ENCODE measurements around the gene HS6ST2.

The HS6ST2 gene

DNA sequence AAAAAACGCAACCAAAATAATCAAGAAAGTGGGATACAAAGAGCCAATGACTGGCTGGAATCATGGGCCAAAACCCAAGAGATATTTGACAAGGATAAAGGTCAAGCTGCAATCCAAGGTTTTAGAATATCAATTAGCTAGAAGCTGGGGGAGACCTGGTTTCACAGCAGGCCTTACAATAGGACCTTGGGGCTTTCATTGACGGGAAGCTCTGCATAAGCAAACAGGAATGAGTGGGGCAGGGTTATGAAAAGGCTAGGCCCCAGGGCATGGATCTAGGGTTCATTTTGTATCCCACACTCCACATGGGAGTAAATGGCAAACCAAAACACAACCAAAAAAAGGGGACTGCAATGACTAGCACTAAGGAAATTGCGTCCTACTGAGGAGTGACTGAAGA, 215.3 kb downstream of the HS6ST2 start:
- no peak overlapping the region for H3K4me3 ChIP-seq (ENCODE audit: low read depth, low read length, poor library complexity, severe bottlenecking)
- TF ChIP-seq, protein P1, sequence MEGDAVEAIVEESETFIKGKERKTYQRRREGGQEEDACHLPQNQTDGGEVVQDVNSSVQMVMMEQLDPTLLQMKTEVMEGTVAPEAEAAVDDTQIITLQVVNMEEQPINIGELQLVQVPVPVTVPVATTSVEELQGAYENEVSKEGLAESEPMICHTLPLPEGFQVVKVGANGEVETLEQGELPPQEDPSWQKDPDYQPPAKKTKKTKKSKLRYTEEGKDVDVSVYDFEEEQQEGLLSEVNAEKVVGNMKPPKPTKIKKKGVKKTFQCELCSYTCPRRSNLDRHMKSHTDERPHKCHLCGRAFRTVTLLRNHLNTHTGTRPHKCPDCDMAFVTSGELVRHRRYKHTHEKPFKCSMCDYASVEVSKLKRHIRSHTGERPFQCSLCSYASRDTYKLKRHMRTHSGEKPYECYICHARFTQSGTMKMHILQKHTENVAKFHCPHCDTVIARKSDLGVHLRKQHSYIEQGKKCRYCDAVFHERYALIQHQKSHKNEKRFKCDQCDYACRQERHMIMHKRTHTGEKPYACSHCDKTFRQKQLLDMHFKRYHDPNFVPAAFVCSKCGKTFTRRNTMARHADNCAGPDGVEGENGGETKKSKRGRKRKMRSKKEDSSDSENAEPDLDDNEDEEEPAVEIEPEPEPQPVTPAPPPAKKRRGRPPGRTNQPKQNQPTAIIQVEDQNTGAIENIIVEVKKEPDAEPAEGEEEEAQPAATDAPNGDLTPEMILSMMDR (IDR thresholded peaks at IDR 0.05; ENCODE audit: low read length): no peak
- no peak for TF ChIP-seq EZH2 (IDR thresholded peaks at IDR 0.05; ENCODE audit: borderline replicate concordance, low read length)
- no peak overlapping the region for H3K27ac ChIP-seq (ENCODE audit: low read depth, low read length, poor library complexity, severe bottlenecking)
- H3K4me1 ChIP-seq (ENCODE audit: insufficient read depth, low read length, severe bottlenecking): no peaks in the 10 kb centered on the region
- no peaks in the 10 kb centered on the region for H4K20me1 ChIP-seq (ENCODE audit: insufficient read depth, low read length)
- H3K36me3 ChIP-seq (ENCODE audit: insufficient read depth, low read length): no peaks in the 10 kb centered on the region
- H3K4me2 ChIP-seq (ENCODE audit: low read length): no peak overlapping the region
- no peaks in the 10 kb centered on the region for H3K79me2 ChIP-seq (ENCODE audit: insufficient read depth, low read length)
- no peak overlapping the region for H2AFZ ChIP-seq (ENCODE audit: low read length)
- no peaks in the 10 kb centered on the region for H3K9me3 ChIP-seq (ENCODE audit: low read length)
- no peak overlapping the region for H3K9ac ChIP-seq (ENCODE audit: low read length)
- no peaks in the 10 kb centered on the region for H3K9me2 ChIP-seq (ENCODE audit: low read depth, low read length)
- no peaks in the 10 kb centered on the region for H3F3A ChIP-seq (ENCODE audit: insufficient read depth, low read length)
- H3K27me3 ChIP-seq (ENCODE audit: insufficient read depth, low read length): no peaks in the 10 kb centered on the region

DNA sequence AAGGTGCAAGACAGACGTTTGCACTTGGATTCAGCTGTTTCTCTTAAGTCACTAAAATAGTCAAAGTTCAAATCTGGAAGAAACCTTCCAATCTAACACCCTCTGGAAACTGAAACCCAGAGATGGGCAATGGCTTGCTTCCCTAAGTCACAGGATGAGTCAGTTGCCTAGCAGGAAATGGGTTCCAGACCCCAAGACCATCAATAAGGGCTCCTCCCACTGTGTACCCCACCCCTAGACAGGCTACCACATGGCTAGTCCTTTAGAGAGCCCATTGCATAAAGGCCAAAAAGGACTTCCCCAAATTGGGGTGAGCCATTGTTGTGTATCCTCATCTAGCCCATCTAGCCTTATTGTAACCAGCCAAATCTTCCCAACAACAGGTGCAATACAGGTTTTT, 216.2 kb downstream of the HS6ST2 start:
- H3K27me3 ChIP-seq (ENCODE audit: insufficient read depth, low read length): no peaks in the 10 kb centered on the region
- H4K20me1 ChIP-seq (ENCODE audit: insufficient read depth, low read length): no peaks in the 10 kb centered on the region
- TF ChIP-seq, protein P1 (IDR thresholded peaks at IDR 0.05; ENCODE audit: low read length): no peak
- TF ChIP-seq EZH2 (IDR thresholded peaks at IDR 0.05; ENCODE audit: borderline replicate concordance, low read length): no peak
- H3F3A ChIP-seq (ENCODE audit: insufficient read depth, low read length): no peaks in the 10 kb centered on the region
- no peaks in the 10 kb centered on the region for H3K4me1 ChIP-seq (ENCODE audit: insufficient read depth, low read length, severe bottlenecking)
- H3K4me2 ChIP-seq (ENCODE audit: low read length): no peak overlapping the region
- no peak overlapping the region for H3K4me3 ChIP-seq (ENCODE audit: low read depth, low read length, poor library complexity, severe bottlenecking)
- no peak overlapping the region for H3K9ac ChIP-seq (ENCODE audit: low read length)
- no peak overlapping the region for H3K27ac ChIP-seq (ENCODE audit: low read depth, low read length, poor library complexity, severe bottlenecking)
- no peak overlapping the region for H2AFZ ChIP-seq (ENCODE audit: low read length)
- H3K9me2 ChIP-seq (ENCODE audit: low read depth, low read length): no peaks in the 10 kb centered on the region
- no peaks in the 10 kb centered on the region for H3K9me3 ChIP-seq (ENCODE audit: low read length)
- H3K79me2 ChIP-seq (ENCODE audit: insufficient read depth, low read length): no peaks in the 10 kb centered on the region
- H3K36me3 ChIP-seq (ENCODE audit: insufficient read depth, low read length): no peaks in the 10 kb centered on the region

DNA sequence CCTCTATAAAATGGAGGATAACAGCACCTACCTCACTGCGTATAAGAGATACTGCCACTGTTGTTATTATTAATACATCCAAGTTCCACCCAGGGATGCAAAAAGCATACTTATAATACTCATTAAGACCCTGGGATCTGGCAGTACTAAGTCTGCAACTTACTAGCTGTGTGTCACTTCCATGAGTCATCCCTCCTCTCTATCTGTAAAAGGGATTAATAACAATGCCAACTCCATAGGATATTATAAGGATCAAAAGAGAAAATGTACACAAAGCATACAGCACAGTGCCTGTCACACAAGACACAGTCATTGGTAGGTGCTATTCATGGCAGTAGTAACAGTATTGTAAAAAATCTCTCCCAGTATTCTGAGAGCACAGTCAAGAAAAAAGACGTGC, 216.7 kb downstream of the HS6ST2 start:
- Histone ChIP-seq H4K20me1 (ENCODE audit: insufficient read depth, low read length) (no peaks in the 10 kb centered on the region), H3K4me2 (ENCODE audit: low read length) (no peak overlapping the region), H2AFZ (ENCODE audit: low read length) (no peak overlapping the region), H3K9ac (ENCODE audit: low read length) (no peak overlapping the region), H3K36me3 (ENCODE audit: insufficient read depth, low read length) (no peaks in the 10 kb centered on the region), H3F3A (ENCODE audit: insufficient read depth, low read length) (no peaks in the 10 kb centered on the region), H3K27ac (ENCODE audit: low read depth, low read length, poor library complexity, severe bottlenecking) (no peak overlapping the region), H3K4me1 (ENCODE audit: insufficient read depth, low read length, severe bottlenecking) (no peaks in the 10 kb centered on the region), H3K4me3 (ENCODE audit: low read depth, low read length, poor library complexity, severe bottlenecking) (no peak overlapping the region), H3K27me3 (ENCODE audit: insufficient read depth, low read length) (no peaks in the 10 kb centered on the region), H3K9me3 (ENCODE audit: low read length) (no peaks in the 10 kb centered on the region), H3K9me2 (ENCODE audit: low read depth, low read length) (no peaks in the 10 kb centered on the region), H3K79me2 (ENCODE audit: insufficient read depth, low read length) (no peaks in the 10 kb centered on the region)
- no peak for TF ChIP-seq EZH2 (IDR thresholded peaks at IDR 0.05; ENCODE audit: borderline replicate concordance, low read length)
- TF ChIP-seq, protein P1 (IDR thresholded peaks at IDR 0.05; ENCODE audit: low read length): no peak
